ENCODE results near the gene NPS. TPM values are rescaled to one million over a fixed set of nuclear protein-coding genes. Genes with fewer than 3 reads are reported as not detected.
A peak's percentile ranks its signal among the peaks of the same experiment; 100 is the strongest.

The NPS gene
- total RNA-seq, 1 donor from 2014 or later: not detected

- Mint-ChIP-seq H3K27me3 (ENCODE audit: low read depth) (peaks cover 10% of the 10 kb centered on the region), H3K4me1 (ENCODE audit: low read depth) (peaks cover 13% of the 10 kb centered on the region), H3K9me3 (ENCODE audit: low read depth) (no peaks in the 10 kb centered on the region), H3K36me3 (ENCODE audit: low read depth) (no peaks in the 10 kb centered on the region), H3K4me3 (ENCODE audit: unreplicated experiment) (no peak overlapping the region), H3K27ac (ENCODE audit: unreplicated experiment) (no peak overlapping the region)
- DNase-seq (ENCODE audit: low spot score): no peak
- TF ChIP-seq CTCF (IDR thresholded peaks at IDR 0.05): no peak
Observed at GRCh38 chr10:127552446-127552845, 3.3 kb downstream of the NPS start.

- Mint-ChIP-seq H3K27ac (ENCODE audit: unreplicated experiment) (no peak overlapping the region), H3K9me3 (ENCODE audit: low read depth) (no peaks in the 10 kb centered on the region), H3K27me3 (ENCODE audit: low read depth) (peaks cover 10% of the 10 kb centered on the region), H3K4me1 (ENCODE audit: low read depth) (peaks cover 13% of the 10 kb centered on the region), H3K36me3 (ENCODE audit: low read depth) (no peaks in the 10 kb centered on the region), H3K4me3 (ENCODE audit: unreplicated experiment) (no peak overlapping the region)
- no peak for DNase-seq (ENCODE audit: low spot score)
- no peak for TF ChIP-seq CTCF (IDR thresholded peaks at IDR 0.05)
Observed at GRCh38 chr10:127553417-127553816, 4.3 kb downstream of the NPS start.

- Mint-ChIP-seq H3K4me3 (ENCODE audit: unreplicated experiment) (no peak overlapping the region), H3K4me1 (ENCODE audit: low read depth) (no peaks in the 10 kb centered on the region), H3K9me3 (ENCODE audit: low read depth) (peaks cover 3% of the 10 kb centered on the region), H3K36me3 (ENCODE audit: low read depth) (no peaks in the 10 kb centered on the region), H3K27ac (ENCODE audit: unreplicated experiment) (no peak overlapping the region), H3K27me3 (ENCODE audit: low read depth) (peaks cover 10% of the 10 kb centered on the region)
- DNase-seq (ENCODE audit: low spot score): no peak
- TF ChIP-seq CTCF (IDR thresholded peaks at IDR 0.05): no peak
Observed at GRCh38 chr10:127556916-127557315, 7.8 kb downstream of the NPS start.

GRCh38 chr10:127561647-127562046 is 12.5 kb downstream of the NPS start:
- H3K36me3 Mint-ChIP-seq (ENCODE audit: low read depth): no peaks in the 10 kb centered on the region
- H3K27ac Mint-ChIP-seq (ENCODE audit: unreplicated experiment): no peak overlapping the region
- no peak for TF ChIP-seq CTCF (IDR thresholded peaks at IDR 0.05)
- H3K9me3 Mint-ChIP-seq (ENCODE audit: low read depth): peaks cover 3% of the 10 kb centered on the region
- H3K4me3 Mint-ChIP-seq (ENCODE audit: unreplicated experiment): no peak overlapping the region
- H3K4me1 Mint-ChIP-seq (ENCODE audit: low read depth): no peaks in the 10 kb centered on the region
- DNase-seq (ENCODE audit: low spot score): no peak
- H3K27me3 Mint-ChIP-seq (ENCODE audit: low read depth): peaks cover 9% of the 10 kb centered on the region

- peaks cover 11% of the 10 kb centered on the region for H3K27me3 Mint-ChIP-seq (ENCODE audit: low read depth)
- DNase-seq (ENCODE audit: low spot score): no peak
- peaks cover 3% of the 10 kb centered on the region for H3K9me3 Mint-ChIP-seq (ENCODE audit: low read depth)
- TF ChIP-seq CTCF (IDR thresholded peaks at IDR 0.05): peak; percentile 61
- H3K36me3 Mint-ChIP-seq (ENCODE audit: low read depth): no peaks in the 10 kb centered on the region
- no peaks in the 10 kb centered on the region for H3K4me1 Mint-ChIP-seq (ENCODE audit: low read depth)
- no peak overlapping the region for H3K27ac Mint-ChIP-seq (ENCODE audit: unreplicated experiment)
- H3K4me3 Mint-ChIP-seq (ENCODE audit: unreplicated experiment): no peak overlapping the region
Observed at GRCh38 chr10:127563718-127564553, 14.8 kb downstream of the NPS start.
